SK-N-SH (cell line): ENCODE results near the gene GSS. TPM values are rescaled to one million over a fixed set of nuclear protein-coding genes. Genes with fewer than 3 reads are reported as not detected.

Experiments used
- CTCF ChIA-PET: fragments of 300-600, 350-600 bp; formaldehyde crosslinking; extraction: SDS; loops from one replicate; lab custom pipeline; 2021; lab: Yijun Ruan, JAX
- POLR2A ChIA-PET: fragments of 350-600 bp; sonication (Branson Sonifier 250); formaldehyde crosslinking; extraction: SDS; loops from one replicate; lab custom pipeline; 2020; ENCODE audit warnings: antibody characterized with exemption, inconsistent platforms; lab: Yijun Ruan, JAX
- DNase-seq: peaks from one replicate; pipeline ENCODE4 v3.0.0; 2012
- H2AFZ ChIP-seq: fragments of 200-600 bp; sonication (generic); 2 replicates; pipeline ENCODE4 v1.8.1; 2016; ENCODE audit warnings: antibody characterized with exemption, mild to moderate bottlenecking, low read depth
- H3F3A ChIP-seq: fragments of 200-600 bp; sonication (generic); replicated peaks from 2 replicates; pipeline ENCODE3; 2016; ENCODE audit warnings: antibody characterized with exemption, mild to moderate bottlenecking; ENCODE audit not compliant: insufficient read depth
- H3K27ac ChIP-seq, 2 experiments: fragments of 200-500 bp in 1 of 2; fragments of 200-600 bp in 1 of 2; sonication (Bioruptor generic) in 1 of 2; sonication (generic), shearing (Covaris generic) in 1 of 2; 2 replicates each; pipeline versions ENCODE4 v1.5.1 to v1.6.1; 2014 to 2016; ENCODE audit warnings: low read depth in 2 of 2, inconsistent platforms in 1 of 2, low read length in 1 of 2, mild to moderate bottlenecking in 1 of 2, mixed read lengths in 1 of 2
- H3K27me3 ChIP-seq: fragments of 200-600 bp; sonication (generic), shearing (Covaris generic); 2 replicates; pipeline ENCODE4 v1.6.1; 2016; ENCODE audit warnings: mixed run types; ENCODE audit not compliant: insufficient read depth
- H3K36me3 ChIP-seq, 2 experiments: fragments of 200-500 bp in 1 of 2; fragments of 200-600 bp in 1 of 2; sonication (Bioruptor generic) in 1 of 2; sonication (generic) in 1 of 2; replicated peaks in 1 of 2; 2 replicates each; pipeline versions ENCODE3 to v1.5.1; 2014 to 2016; ENCODE audit warnings: low read length in 1 of 2, mild to moderate bottlenecking in 1 of 2; ENCODE audit not compliant: insufficient read depth in 2 of 2, control insufficient read depth in 1 of 2
- H3K4me1 ChIP-seq, 2 experiments: fragments of 200-500 bp in 1 of 2; fragments of 200-600 bp in 1 of 2; sonication (Bioruptor generic) in 1 of 2; sonication (generic), shearing (Covaris generic) in 1 of 2; 2 replicates each; pipeline versions ENCODE4 v1.5.1 to v1.6.1; 2014 to 2016; ENCODE audit warnings: low read depth in 1 of 2, low read length in 1 of 2, mixed run types in 1 of 2; ENCODE audit not compliant: insufficient read depth in 2 of 2, control insufficient read depth in 1 of 2
- H3K4me2 ChIP-seq: fragments of 200-600 bp; sonication (generic), shearing (Covaris generic); 2 replicates; pipeline ENCODE4 v1.6.1; 2017; ENCODE audit warnings: mixed run types
- H3K4me3 ChIP-seq, 2 experiments: fragments of 200-500 bp in 1 of 2; fragments of 200-600 bp in 1 of 2; sonication (Bioruptor generic) in 1 of 2; sonication (generic), shearing (Covaris generic) in 1 of 2; 2 replicates each; pipeline versions ENCODE4 v1.5.1 to v1.8.1; 2014 to 2016; ENCODE audit warnings: low read depth in 2 of 2, inconsistent platforms in 1 of 2, low read length in 1 of 2, mild to moderate bottlenecking in 1 of 2, mixed read lengths in 1 of 2, moderate library complexity in 1 of 2
- H3K79me2 ChIP-seq: fragments of 200-600 bp; sonication (generic); 2 replicates; pipeline ENCODE4 v1.8.1; 2017; ENCODE audit warnings: mild to moderate bottlenecking; ENCODE audit not compliant: insufficient read depth
- H3K9ac ChIP-seq: fragments of 200-600 bp; sonication (generic); 2 replicates; pipeline ENCODE4 v1.6.1; 2017; ENCODE audit warnings: mixed run types
- H3K9me2 ChIP-seq: fragments of 200-600 bp; sonication (generic); 2 replicates; pipeline ENCODE4 v1.6.1; 2017; ENCODE audit warnings: mixed run types
- H3K9me3 ChIP-seq: fragments of 200-600 bp; sonication (generic); 2 replicates; pipeline ENCODE4 v1.6.1; 2017; ENCODE audit warnings: mixed run types, mild to moderate bottlenecking, moderate library complexity
- H4K20me1 ChIP-seq: fragments of 200-600 bp; sonication (generic); 2 replicates; pipeline ENCODE4 v1.6.1; 2017; ENCODE audit warnings: mild to moderate bottlenecking, mixed run types; ENCODE audit not compliant: insufficient read depth
- CHD2 ChIP-seq: fragments of 150-350 bp; IDR thresholded peaks from 2 replicates; pipeline ENCODE4 v1.6.1; 2018; ENCODE audit warnings: low read length; ENCODE audit not compliant: partially characterized antibody
- ELF1 ChIP-seq: IDR thresholded peaks from 2 replicates; pipeline ENCODE4 v1.4.0; 2012
- EP300 ChIP-seq, 2 experiments: IDR thresholded peaks; 2 replicates each; pipeline versions ENCODE4 v1.4.0 to v1.6.1; 2012; ENCODE audit warnings: borderline replicate concordance in 1 of 2, low read depth in 1 of 2, low read length in 1 of 2
- EZH2phosphoT487 ChIP-seq: fragments of 200-600 bp; sonication (generic); IDR thresholded peaks from 2 replicates; pipeline ENCODE4 v1.6.1; 2017; ENCODE audit warnings: low read depth, mixed run types, mild to moderate bottlenecking, antibody characterized with exemption, moderate library complexity, borderline replicate concordance
- FOSL2 ChIP-seq: IDR thresholded peaks from 2 replicates; pipeline ENCODE4 v1.4.0; 2012; ENCODE audit warnings: low read depth, mild to moderate bottlenecking, moderate library complexity, borderline replicate concordance
- FOXJ3 ChIP-seq: sonication (generic); formaldehyde crosslinking; IDR thresholded peaks from 2 replicates; pipeline ENCODE4 v1.5.1; 2020; ENCODE audit warnings: mild to moderate bottlenecking, missing genetic modification reagents
- MEF2A ChIP-seq: IDR thresholded peaks from 2 replicates; pipeline ENCODE4 v1.4.0; 2012; ENCODE audit warnings: low read depth, borderline replicate concordance
- NFIC ChIP-seq: IDR thresholded peaks from 2 replicates; pipeline ENCODE4 v1.4.0; 2012; ENCODE audit warnings: borderline replicate concordance
- NRF1 ChIP-seq: IDR thresholded peaks from 2 replicates; pipeline ENCODE4 v1.6.1; 2012; ENCODE audit warnings: low read depth, mild to moderate bottlenecking, low read length
- POLR2AphosphoS5 ChIP-seq: IDR thresholded peaks from 2 replicates; pipeline ENCODE4 v1.6.1; 2012; ENCODE audit warnings: low read depth, low read length
- RCOR1 ChIP-seq: fragments of 150-350 bp; IDR thresholded peaks from 2 replicates; pipeline ENCODE4 v1.6.1; 2017; ENCODE audit warnings: antibody characterized with exemption, low read length
- RXRA ChIP-seq: IDR thresholded peaks from 2 replicates; pipeline ENCODE4 v1.4.0; 2012; ENCODE audit warnings: low read depth, mild to moderate bottlenecking, borderline replicate concordance
- TAF1 ChIP-seq: IDR thresholded peaks from 2 replicates; pipeline ENCODE4 v1.6.1; 2012; ENCODE audit warnings: low read depth, mild to moderate bottlenecking, low read length, moderate library complexity, borderline replicate concordance
- TEAD4 ChIP-seq: IDR thresholded peaks from 2 replicates; pipeline ENCODE4 v1.4.0; 2012; ENCODE audit warnings: mild to moderate bottlenecking, borderline replicate concordance; ENCODE audit not compliant: insufficient read depth
- WGBS: methylation state at CpG from one replicate; pipeline ENCODE4 v1.1.6; 2017; ENCODE audit warnings: low lambda C conversion rate; 5-methylcytosine and 5-hydroxymethylcytosine counted together
- polyA plus RNA-seq, 3 experiments: library from polyadenylated mRNA; depleted of rRNA; stranded (reverse); fragments of >200 nt; gene quantifications; 2 replicates each; pipeline ENCODE4 v1.2.3, GENCODE V29; 2012
- TF ChIP-seq, protein P1 (sequence below): IDR thresholded peaks from 2 replicates; pipeline ENCODE4 v1.4.0; 2012; ENCODE audit warnings: low read depth, borderline replicate concordance
- TF ChIP-seq, protein P2 (sequence below): fragments of 200-600 bp; sonication (generic); IDR thresholded peaks from 2 replicates; pipeline ENCODE4 v1.6.1; 2017; ENCODE audit warnings: antibody characterized with exemption, mild to moderate bottlenecking, moderate library complexity
- TF ChIP-seq, protein P3 (sequence below): fragments of 150-350 bp; IDR thresholded peaks from 2 replicates; pipeline ENCODE4 v1.6.1; 2017; ENCODE audit warnings: antibody characterized with exemption, low read length, low read depth, borderline replicate concordance
- TF ChIP-seq, protein P4 (sequence below): IDR thresholded peaks from 2 replicates; pipeline ENCODE4 v1.4.0; 2012; ENCODE audit warnings: low read depth

Gene GSS
- polyA plus RNA-seq, 1 of the 3 experiments (the other 2 are of a cell fraction) = 95.6 TPM

DNA sequence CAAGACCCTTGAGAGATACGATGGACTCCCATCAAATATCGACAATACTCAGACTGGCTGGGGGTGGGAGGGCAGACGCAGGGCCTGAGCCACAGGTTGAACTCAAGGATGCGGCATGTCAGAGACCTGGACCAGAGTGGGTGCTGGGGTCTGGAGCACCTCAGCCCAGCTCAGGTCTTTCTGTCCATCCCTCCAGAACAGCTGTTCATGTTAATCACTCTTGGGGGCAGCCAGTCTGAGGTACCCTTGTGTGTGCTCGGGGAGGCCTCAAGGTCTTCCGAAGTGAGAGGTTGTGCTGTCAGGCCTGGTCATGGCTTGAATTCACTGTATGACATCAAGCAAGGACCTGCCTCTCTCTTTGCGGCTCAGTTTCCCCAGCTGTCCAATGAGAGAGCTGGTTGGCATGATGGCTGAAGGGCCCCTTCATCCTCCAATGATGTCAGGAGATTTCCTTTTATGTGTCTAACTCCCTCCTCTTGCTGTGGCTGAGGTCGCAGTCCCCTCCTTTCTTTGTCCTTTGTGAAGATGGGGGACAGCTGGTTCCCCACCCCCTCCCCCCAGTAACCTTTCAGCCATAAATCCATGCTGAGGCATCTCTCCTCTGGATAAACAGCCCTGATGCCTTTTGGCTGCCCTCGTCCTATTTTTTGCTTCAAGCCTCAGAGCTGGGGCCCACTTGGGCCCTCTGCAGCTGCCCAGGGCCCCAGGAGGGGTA, 15.4 kb upstream of the GSS start:
- no peaks in the 10 kb centered on the region for H3K9me3 ChIP-seq
- peaks cover 0 to 7% of the 10 kb centered on the region in 2 experiments; a peak in 1 of 4 replicates for H3K4me1 ChIP-seq
- H3K79me2 ChIP-seq = no peaks in the 10 kb centered on the region
- H3K4me2 ChIP-seq = no peak overlapping the region
- ChIA-PET CTCF (interaction anchor here (1.8 kb wide), 1 partner anchor 97 kb away, joined by 5 read pairs; no protein-coding TSS in a partner anchor), POLR2A (no interaction called here)
- no peak overlapping the region for H2AFZ ChIP-seq
- H3K9me2 ChIP-seq = no peaks in the 10 kb centered on the region
- H3K4me3 ChIP-seq = no peak overlapping the region
- H3K36me3 ChIP-seq = no peaks in the 10 kb centered on the region
- no peak overlapping the region for H3K27ac ChIP-seq
- TF ChIP-seq FOXJ3 (CRISPR knock-in tag) = no peak
- TF ChIP-seq EP300 (IDR thresholded peaks at IDR 0.05; ENCODE audit: borderline replicate concordance in 1 of 2, low read depth in 1 of 2, low read length in 1 of 2) = no peak
- TF ChIP-seq, protein P1, sequence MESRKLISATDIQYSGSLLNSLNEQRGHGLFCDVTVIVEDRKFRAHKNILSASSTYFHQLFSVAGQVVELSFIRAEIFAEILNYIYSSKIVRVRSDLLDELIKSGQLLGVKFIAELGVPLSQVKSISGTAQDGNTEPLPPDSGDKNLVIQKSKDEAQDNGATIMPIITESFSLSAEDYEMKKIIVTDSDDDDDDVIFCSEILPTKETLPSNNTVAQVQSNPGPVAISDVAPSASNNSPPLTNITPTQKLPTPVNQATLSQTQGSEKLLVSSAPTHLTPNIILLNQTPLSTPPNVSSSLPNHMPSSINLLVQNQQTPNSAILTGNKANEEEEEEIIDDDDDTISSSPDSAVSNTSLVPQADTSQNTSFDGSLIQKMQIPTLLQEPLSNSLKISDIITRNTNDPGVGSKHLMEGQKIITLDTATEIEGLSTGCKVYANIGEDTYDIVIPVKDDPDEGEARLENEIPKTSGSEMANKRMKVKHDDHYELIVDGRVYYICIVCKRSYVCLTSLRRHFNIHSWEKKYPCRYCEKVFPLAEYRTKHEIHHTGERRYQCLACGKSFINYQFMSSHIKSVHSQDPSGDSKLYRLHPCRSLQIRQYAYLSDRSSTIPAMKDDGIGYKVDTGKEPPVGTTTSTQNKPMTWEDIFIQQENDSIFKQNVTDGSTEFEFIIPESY = no peak
- no peak for TF ChIP-seq MEF2A
- TF ChIP-seq, protein P2, sequence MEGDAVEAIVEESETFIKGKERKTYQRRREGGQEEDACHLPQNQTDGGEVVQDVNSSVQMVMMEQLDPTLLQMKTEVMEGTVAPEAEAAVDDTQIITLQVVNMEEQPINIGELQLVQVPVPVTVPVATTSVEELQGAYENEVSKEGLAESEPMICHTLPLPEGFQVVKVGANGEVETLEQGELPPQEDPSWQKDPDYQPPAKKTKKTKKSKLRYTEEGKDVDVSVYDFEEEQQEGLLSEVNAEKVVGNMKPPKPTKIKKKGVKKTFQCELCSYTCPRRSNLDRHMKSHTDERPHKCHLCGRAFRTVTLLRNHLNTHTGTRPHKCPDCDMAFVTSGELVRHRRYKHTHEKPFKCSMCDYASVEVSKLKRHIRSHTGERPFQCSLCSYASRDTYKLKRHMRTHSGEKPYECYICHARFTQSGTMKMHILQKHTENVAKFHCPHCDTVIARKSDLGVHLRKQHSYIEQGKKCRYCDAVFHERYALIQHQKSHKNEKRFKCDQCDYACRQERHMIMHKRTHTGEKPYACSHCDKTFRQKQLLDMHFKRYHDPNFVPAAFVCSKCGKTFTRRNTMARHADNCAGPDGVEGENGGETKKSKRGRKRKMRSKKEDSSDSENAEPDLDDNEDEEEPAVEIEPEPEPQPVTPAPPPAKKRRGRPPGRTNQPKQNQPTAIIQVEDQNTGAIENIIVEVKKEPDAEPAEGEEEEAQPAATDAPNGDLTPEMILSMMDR = no peak
- TF ChIP-seq TAF1 = no peak
- TF ChIP-seq FOSL2 = no peak
- no peak for TF ChIP-seq RCOR1
- no peak for TF ChIP-seq POLR2AphosphoS5
- TF ChIP-seq, protein P3, sequence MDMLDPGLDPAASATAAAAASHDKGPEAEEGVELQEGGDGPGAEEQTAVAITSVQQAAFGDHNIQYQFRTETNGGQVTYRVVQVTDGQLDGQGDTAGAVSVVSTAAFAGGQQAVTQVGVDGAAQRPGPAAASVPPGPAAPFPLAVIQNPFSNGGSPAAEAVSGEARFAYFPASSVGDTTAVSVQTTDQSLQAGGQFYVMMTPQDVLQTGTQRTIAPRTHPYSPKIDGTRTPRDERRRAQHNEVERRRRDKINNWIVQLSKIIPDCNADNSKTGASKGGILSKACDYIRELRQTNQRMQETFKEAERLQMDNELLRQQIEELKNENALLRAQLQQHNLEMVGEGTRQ = no peak
- no peak for TF ChIP-seq NFIC
- TF ChIP-seq CHD2 = no peak
- no peak for TF ChIP-seq RXRA
- TF ChIP-seq, protein P4, sequence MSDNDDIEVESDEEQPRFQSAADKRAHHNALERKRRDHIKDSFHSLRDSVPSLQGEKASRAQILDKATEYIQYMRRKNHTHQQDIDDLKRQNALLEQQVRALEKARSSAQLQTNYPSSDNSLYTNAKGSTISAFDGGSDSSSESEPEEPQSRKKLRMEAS = no peak
- TF ChIP-seq NRF1 = no peak
- TF ChIP-seq ELF1 = no peak
- TF ChIP-seq EZH2phosphoT487 = no peak
- no peak for TF ChIP-seq TEAD4
- 83% methylated on average over 6 of the region's 9 CpGs for WGBS
- no peak for DNase-seq
- H3K27me3 ChIP-seq = no peaks in the 10 kb centered on the region; the same call in 1 of the 2 replicates
- H3F3A ChIP-seq = no peaks in the 10 kb centered on the region
- H4K20me1 ChIP-seq = no peaks in the 10 kb centered on the region
- no peak overlapping the region for H3K9ac ChIP-seq
